GM23338 (cell line): ENCODE data around the gene TPCN2.

ENCODE experiments used
- EZH2 ChIP-seq: fragments of 200-600 bp; sonication (generic); IDR thresholded peaks from one replicate; pipeline ENCODE4 v1.8.0; 2017; ENCODE audit warnings: antibody characterized with exemption, mild to moderate bottlenecking, low read depth; ENCODE audit not compliant: unreplicated experiment
- EZH2phosphoT487 ChIP-seq: fragments of 200-600 bp; sonication (generic); IDR thresholded peaks from one replicate; pipeline ENCODE4 v1.8.1; 2018; ENCODE audit warnings: antibody characterized with exemption; ENCODE audit not compliant: unreplicated experiment
- JUNB ChIP-seq: IDR thresholded peaks from one replicate; pipeline ENCODE4 v1.6.1; 2016; ENCODE audit warnings: antibody characterized with exemption; ENCODE audit not compliant: unreplicated experiment
- POLR2AphosphoS5 ChIP-seq: IDR thresholded peaks from 2 replicates; pipeline ENCODE4 v1.6.1; 2016; ENCODE audit warnings: antibody characterized with exemption, low read depth
- TF ChIP-seq, protein P1 (sequence below): IDR thresholded peaks from one replicate; pipeline ENCODE4 v1.6.1; 2018; ENCODE audit warnings: antibody characterized with exemption; ENCODE audit not compliant: unreplicated experiment
- TF ChIP-seq, protein P2 (sequence below), 2 experiments: fragments of 200-600 bp in 1 of 2; sonication (generic) in 1 of 2; conservative IDR thresholded peaks; 2 replicates each; pipeline versions ENCODE4 v1.5.1 to v1.6.1; 2016 to 2017; ENCODE audit warnings: antibody characterized with exemption in 2 of 2, low read depth in 2 of 2, mild to moderate bottlenecking in 2 of 2, moderate library complexity in 1 of 2
- TF ChIP-seq, protein P3 (sequence below): IDR thresholded peaks from 2 replicates; pipeline ENCODE4 v1.6.1; 2016; ENCODE audit warnings: antibody characterized with exemption

DNA sequence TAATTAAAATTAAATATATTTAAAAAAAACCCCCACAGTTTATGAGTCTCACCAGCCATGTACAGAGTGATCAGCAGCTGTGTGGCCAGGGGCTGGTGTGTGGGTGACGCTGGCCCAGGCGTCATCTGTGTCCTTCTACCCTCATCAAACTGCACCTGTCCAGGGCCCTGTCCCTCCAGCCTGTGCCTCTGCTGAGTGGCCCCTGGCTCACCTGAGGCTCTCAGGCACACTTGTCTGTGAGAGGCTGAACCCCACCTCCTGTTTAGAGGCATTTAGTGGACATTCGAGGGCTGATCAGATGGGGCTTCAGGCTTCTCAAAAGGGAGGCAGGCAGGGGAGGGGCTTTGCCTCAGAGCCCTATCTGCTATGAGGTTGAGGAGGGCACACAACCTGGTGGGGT lies 77.1 kb downstream of the TPCN2 start:
- TF ChIP-seq, protein P1, sequence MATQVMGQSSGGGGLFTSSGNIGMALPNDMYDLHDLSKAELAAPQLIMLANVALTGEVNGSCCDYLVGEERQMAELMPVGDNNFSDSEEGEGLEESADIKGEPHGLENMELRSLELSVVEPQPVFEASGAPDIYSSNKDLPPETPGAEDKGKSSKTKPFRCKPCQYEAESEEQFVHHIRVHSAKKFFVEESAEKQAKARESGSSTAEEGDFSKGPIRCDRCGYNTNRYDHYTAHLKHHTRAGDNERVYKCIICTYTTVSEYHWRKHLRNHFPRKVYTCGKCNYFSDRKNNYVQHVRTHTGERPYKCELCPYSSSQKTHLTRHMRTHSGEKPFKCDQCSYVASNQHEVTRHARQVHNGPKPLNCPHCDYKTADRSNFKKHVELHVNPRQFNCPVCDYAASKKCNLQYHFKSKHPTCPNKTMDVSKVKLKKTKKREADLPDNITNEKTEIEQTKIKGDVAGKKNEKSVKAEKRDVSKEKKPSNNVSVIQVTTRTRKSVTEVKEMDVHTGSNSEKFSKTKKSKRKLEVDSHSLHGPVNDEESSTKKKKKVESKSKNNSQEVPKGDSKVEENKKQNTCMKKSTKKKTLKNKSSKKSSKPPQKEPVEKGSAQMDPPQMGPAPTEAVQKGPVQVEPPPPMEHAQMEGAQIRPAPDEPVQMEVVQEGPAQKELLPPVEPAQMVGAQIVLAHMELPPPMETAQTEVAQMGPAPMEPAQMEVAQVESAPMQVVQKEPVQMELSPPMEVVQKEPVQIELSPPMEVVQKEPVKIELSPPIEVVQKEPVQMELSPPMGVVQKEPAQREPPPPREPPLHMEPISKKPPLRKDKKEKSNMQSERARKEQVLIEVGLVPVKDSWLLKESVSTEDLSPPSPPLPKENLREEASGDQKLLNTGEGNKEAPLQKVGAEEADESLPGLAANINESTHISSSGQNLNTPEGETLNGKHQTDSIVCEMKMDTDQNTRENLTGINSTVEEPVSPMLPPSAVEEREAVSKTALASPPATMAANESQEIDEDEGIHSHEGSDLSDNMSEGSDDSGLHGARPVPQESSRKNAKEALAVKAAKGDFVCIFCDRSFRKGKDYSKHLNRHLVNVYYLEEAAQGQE = no peak
- TF ChIP-seq, protein P2, sequence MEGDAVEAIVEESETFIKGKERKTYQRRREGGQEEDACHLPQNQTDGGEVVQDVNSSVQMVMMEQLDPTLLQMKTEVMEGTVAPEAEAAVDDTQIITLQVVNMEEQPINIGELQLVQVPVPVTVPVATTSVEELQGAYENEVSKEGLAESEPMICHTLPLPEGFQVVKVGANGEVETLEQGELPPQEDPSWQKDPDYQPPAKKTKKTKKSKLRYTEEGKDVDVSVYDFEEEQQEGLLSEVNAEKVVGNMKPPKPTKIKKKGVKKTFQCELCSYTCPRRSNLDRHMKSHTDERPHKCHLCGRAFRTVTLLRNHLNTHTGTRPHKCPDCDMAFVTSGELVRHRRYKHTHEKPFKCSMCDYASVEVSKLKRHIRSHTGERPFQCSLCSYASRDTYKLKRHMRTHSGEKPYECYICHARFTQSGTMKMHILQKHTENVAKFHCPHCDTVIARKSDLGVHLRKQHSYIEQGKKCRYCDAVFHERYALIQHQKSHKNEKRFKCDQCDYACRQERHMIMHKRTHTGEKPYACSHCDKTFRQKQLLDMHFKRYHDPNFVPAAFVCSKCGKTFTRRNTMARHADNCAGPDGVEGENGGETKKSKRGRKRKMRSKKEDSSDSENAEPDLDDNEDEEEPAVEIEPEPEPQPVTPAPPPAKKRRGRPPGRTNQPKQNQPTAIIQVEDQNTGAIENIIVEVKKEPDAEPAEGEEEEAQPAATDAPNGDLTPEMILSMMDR (conservative IDR thresholded peaks at IDR 0.05; ENCODE audit: low read depth in 2 of 2) = no peak
- TF ChIP-seq EZH2 (no peak), POLR2AphosphoS5 (no peak), EZH2phosphoT487 (no peak), JUNB (no peak)
- TF ChIP-seq, protein P3, sequence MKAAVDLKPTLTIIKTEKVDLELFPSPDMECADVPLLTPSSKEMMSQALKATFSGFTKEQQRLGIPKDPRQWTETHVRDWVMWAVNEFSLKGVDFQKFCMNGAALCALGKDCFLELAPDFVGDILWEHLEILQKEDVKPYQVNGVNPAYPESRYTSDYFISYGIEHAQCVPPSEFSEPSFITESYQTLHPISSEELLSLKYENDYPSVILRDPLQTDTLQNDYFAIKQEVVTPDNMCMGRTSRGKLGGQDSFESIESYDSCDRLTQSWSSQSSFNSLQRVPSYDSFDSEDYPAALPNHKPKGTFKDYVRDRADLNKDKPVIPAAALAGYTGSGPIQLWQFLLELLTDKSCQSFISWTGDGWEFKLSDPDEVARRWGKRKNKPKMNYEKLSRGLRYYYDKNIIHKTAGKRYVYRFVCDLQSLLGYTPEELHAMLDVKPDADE = no peak
